SK-N-MC (cell line): Measurements from ENCODE around the gene NCBP3.
A peak's percentile ranks its signal among the peaks of the same experiment; 100 is the strongest.
"Not testable (repeated sequence)": the region's sequence is repeated elsewhere in the genome, so short reads cannot be mapped to it uniquely, and the experiment has no call there.

ENCODE experiments used
- DNase-seq: peaks from one replicate; pipeline ENCODE4 v3.0.0-alpha.2; 2011; ENCODE audit warnings: low read depth, low spot score
- H3K27ac ChIP-seq: fragments of 200-600 bp; sonication (generic); 2 replicates; pipeline ENCODE4 v1.5.1; 2016; ENCODE audit warnings: mixed run types
- H3K36me3 ChIP-seq: fragments of 200-600 bp; sonication (generic); 2 replicates; pipeline ENCODE4 v1.6.1; 2017; ENCODE audit warnings: antibody characterized with exemption, low read length, mixed read lengths; ENCODE audit not compliant: insufficient read depth
- H3K4me3 ChIP-seq: fragments of 200-600 bp; sonication (generic); 2 replicates; pipeline ENCODE4 v1.5.1; 2016
- H3K9ac ChIP-seq: fragments of 200-600 bp; sonication (generic); 2 replicates; pipeline ENCODE4 v1.8.0; 2017; ENCODE audit warnings: mixed run types, mixed read lengths; ENCODE audit not compliant: insufficient read length
- H3K9me3 ChIP-seq: fragments of 200-600 bp; sonication (generic); 2 replicates; pipeline ENCODE4 v1.6.1; 2017; ENCODE audit warnings: low read depth, mild to moderate bottlenecking, antibody characterized with exemption, low read length, moderate library complexity, mixed read lengths
- EZH2 ChIP-seq: fragments of 200-600 bp; sonication (generic); IDR thresholded peaks from one replicate; pipeline ENCODE4 v1.6.1; 2017; ENCODE audit warnings: antibody characterized with exemption
- FOXP2 ChIP-seq: optimal IDR thresholded peaks from 2 replicates; pipeline ENCODE3; 2011; ENCODE audit warnings: mild to moderate bottlenecking, moderate library complexity; ENCODE audit not compliant: insufficient read depth; ENCODE audit errors: extremely low read length, control extremely low read depth
- POLR2AphosphoS5 ChIP-seq: IDR thresholded peaks from 2 replicates; pipeline ENCODE4 v1.6.1; 2012; ENCODE audit warnings: mild to moderate bottlenecking, low read depth, low read length, borderline replicate concordance

The NCBP3 gene

GRCh38 chr17:3845291-3845620 lies 790 bp downstream of the NCBP3 start:
- TF ChIP-seq FOXP2 (no peak), POLR2AphosphoS5 (no peak), EZH2 (no peak)
- Histone ChIP-seq H3K36me3 (peaks cover 38% of the 10 kb centered on the region), H3K4me3 (peak overlapping the region; percentile 89), H3K9me3 (no peaks in the 10 kb centered on the region), H3K9ac (peak overlapping the region; percentile 97), H3K27ac (no peak overlapping the region)
- no peak for DNase-seq

GRCh38 chr17:3844556-3844955 lies 1.5 kb downstream of the NCBP3 start:
- not testable (repeated sequence) for DNase-seq, H3K27ac ChIP-seq, H3K9me3 ChIP-seq
- Histone ChIP-seq H3K4me3 (peak overlapping the region; percentile 89), H3K36me3 (peaks cover 45% of the 10 kb centered on the region), H3K9ac (peak overlapping the region; percentile 97)

GRCh38 chr17:3843935-3844516 lies 2.0 kb downstream of the NCBP3 start:
- H3K9me3 ChIP-seq: no peaks in the 10 kb centered on the region
- TF ChIP-seq EZH2: no peak
- no peak for TF ChIP-seq FOXP2
- TF ChIP-seq POLR2AphosphoS5: no peak
- no peak overlapping the region for H3K9ac ChIP-seq
- no peak overlapping the region for H3K27ac ChIP-seq
- no peak overlapping the region for H3K4me3 ChIP-seq
- H3K36me3 ChIP-seq: peaks cover 50% of the 10 kb centered on the region
- DNase-seq: no peak

- TF ChIP-seq FOXP2 (no peak), EZH2 (no peak), POLR2AphosphoS5 (no peak)
- Histone ChIP-seq H3K9me3 (no peaks in the 10 kb centered on the region), H3K9ac (no peak overlapping the region), H3K36me3 (peaks cover 72% of the 10 kb centered on the region), H3K4me3 (no peak overlapping the region), H3K27ac (no peak overlapping the region)
- DNase-seq: no peak
These were observed 7.8 kb downstream of the NCBP3 start for GRCh38 chr17:3838206-3838605.

- DNase-seq: no peak
- no peaks in the 10 kb centered on the region for H3K9me3 ChIP-seq
- TF ChIP-seq POLR2AphosphoS5: no peak
- no peak for TF ChIP-seq EZH2
- TF ChIP-seq FOXP2: no peak
- no peak overlapping the region for H3K4me3 ChIP-seq
- peaks cover 56% of the 10 kb centered on the region for H3K36me3 ChIP-seq
- H3K27ac ChIP-seq: no peak overlapping the region
- H3K9ac ChIP-seq: no peak overlapping the region
These were observed 9.5 kb downstream of the NCBP3 start for GRCh38 chr17:3836551-3836950.

- TF ChIP-seq POLR2AphosphoS5 (no peak), FOXP2 (no peak), EZH2 (no peak)
- peaks cover 49% of the 10 kb centered on the region for H3K36me3 ChIP-seq
- DNase-seq: no peak
- no peak overlapping the region for H3K27ac ChIP-seq
- H3K9ac ChIP-seq: no peak overlapping the region
- no peak overlapping the region for H3K4me3 ChIP-seq
- H3K9me3 ChIP-seq: no peaks in the 10 kb centered on the region
These were observed 10.4 kb downstream of the NCBP3 start for GRCh38 chr17:3835410-3836229.

- DNase-seq: no peak
- Histone ChIP-seq H3K4me3 (no peak overlapping the region), H3K9me3 (no peaks in the 10 kb centered on the region), H3K9ac (no peak overlapping the region), H3K27ac (no peak overlapping the region), H3K36me3 (peaks cover 45% of the 10 kb centered on the region)
- TF ChIP-seq FOXP2 (no peak), EZH2 (no peak), POLR2AphosphoS5 (no peak)
These were observed 11.2 kb downstream of the NCBP3 start for GRCh38 chr17:3834811-3835210.

GRCh38 chr17:3828852-3829232 lies 17.2 kb downstream of the NCBP3 start:
- no peak overlapping the region for H3K9ac ChIP-seq
- no peak for DNase-seq
- H3K9me3 ChIP-seq: no peaks in the 10 kb centered on the region
- H3K4me3 ChIP-seq: no peak overlapping the region
- peaks cover 57% of the 10 kb centered on the region for H3K36me3 ChIP-seq
- no peak for TF ChIP-seq POLR2AphosphoS5
- TF ChIP-seq EZH2: no peak
- no peak for TF ChIP-seq FOXP2
- H3K27ac ChIP-seq: no peak overlapping the region
